ENCODE results near the gene HINT2.

DNA sequence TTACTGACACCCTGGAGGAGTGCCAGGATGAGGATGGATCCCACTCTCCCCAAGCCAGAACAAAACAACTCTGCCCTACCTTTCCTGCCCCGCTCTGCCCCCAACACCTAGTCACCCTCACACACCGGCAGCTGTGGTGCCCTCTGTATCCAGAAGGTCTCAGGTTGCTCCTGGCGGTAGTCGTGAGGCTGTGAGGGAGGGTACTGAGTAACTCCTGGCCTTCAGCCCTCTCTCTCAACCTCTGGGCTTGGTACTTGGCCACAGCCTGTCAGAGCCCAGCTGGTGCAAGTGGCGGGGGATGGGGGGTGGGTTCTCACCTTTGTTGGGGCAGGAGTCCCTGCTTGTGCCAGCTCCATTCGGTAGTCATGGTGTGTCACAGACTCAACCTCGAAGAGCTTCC is 4.7 kb downstream of the HINT2 start:
- TF ChIP-seq POLR2A (IDR thresholded peaks at IDR 0.05) = no peak
- no peak for TF ChIP-seq POLR2AphosphoS5 (IDR thresholded peaks at IDR 0.05)
- TF ChIP-seq CTCF (IDR thresholded peaks at IDR 0.05) = no peak
- no peak for TF ChIP-seq EP300 (IDR thresholded peaks at IDR 0.05)

All from upper lobe of left lung (tissue), 4 donors.